Kidney (tissue), 14 donors: ENCODE data around the gene AQP9. TPM values are rescaled to one million over a fixed set of nuclear protein-coding genes. Genes with fewer than 3 reads are reported as not detected.

Source experiments
- DNase-seq, 5 donors: peaks; one replicate each; pipeline ENCODE4 v3.0.0-alpha.2; 2013 to 2020
- FAIRE-seq: peaks from 2 replicates; lab custom pipeline; 2012; peaks lifted over from hg19 to GRCh38; lab: Jason Lieb, UNC
- H3K27ac ChIP-seq, 2 donors: one replicate each; pipeline ENCODE4 v1.7.0; 2013; ENCODE audit warnings: low read depth in 2 of 2, low read length in 2 of 2, inconsistent platforms in 1 of 2
- H3K27me3 ChIP-seq: one replicate; pipeline ENCODE4 v1.7.1; 2013; ENCODE audit warnings: low read length, inconsistent platforms; ENCODE audit not compliant: control insufficient read depth, insufficient read depth
- H3K36me3 ChIP-seq, 3 donors: one replicate each; pipeline versions ENCODE4 v1.7.0 to v1.7.1; 2013; ENCODE audit warnings: low read length in 3 of 3, control low read depth in 1 of 3, inconsistent platforms in 1 of 3; ENCODE audit not compliant: insufficient read depth in 3 of 3, control insufficient read depth in 2 of 3
- H3K4me1 ChIP-seq, 3 donors: one replicate each; pipeline versions ENCODE4 v1.7.0 to v1.7.1; 2013; ENCODE audit warnings: low read length in 3 of 3, inconsistent platforms in 1 of 3, low read depth in 1 of 3; ENCODE audit not compliant: control insufficient read depth in 2 of 3, insufficient read depth in 2 of 3
- H3K4me3 ChIP-seq, 3 donors: one replicate each; pipeline versions ENCODE4 v1.7.0 to v1.8.1; 2013; ENCODE audit warnings: low read length in 3 of 3, control low read depth in 1 of 3, inconsistent platforms in 1 of 3
- H3K9ac ChIP-seq, 3 donors: one replicate each; pipeline versions ENCODE4 v1.7.0 to v1.7.1; 2013; ENCODE audit warnings: low read length in 3 of 3, control low read depth in 1 of 3, inconsistent platforms in 1 of 3
- H3K9me3 ChIP-seq, 3 donors: one replicate each; pipeline versions ENCODE4 v1.7.0 to v1.7.1; 2013; ENCODE audit warnings: low read length in 3 of 3, control low read depth in 1 of 3, inconsistent platforms in 1 of 3; ENCODE audit not compliant: control insufficient read depth in 2 of 3, insufficient read depth in 1 of 3
- intact Hi-C: fragments of 100-400 bp; cut with DNase I; formaldehyde crosslinking; loops from one replicate; pipeline ENCODE4 v1.11.1; 2022
- polyA plus RNA-seq: library from polyadenylated mRNA; stranded (reverse); fragments of 350-450 nt; fragmentation: Illumina TruSeq; extraction: RNeasy Lipid Tissue Mini Kit (QIAGEN cat#74804); gene quantifications from one replicate; pipeline ENCODE4 v1.2.3, GENCODE V29; 2014; ENCODE audit warnings: low read depth, low replicate concordance; ENCODE audit not compliant: insufficient read depth
- total RNA-seq: library from RNA; stranded (reverse); fragmentation: NEBNext Ultra II Directional; extraction: Animal tissue kit (Norgen Biotek cat#: 25700); gene quantifications from one replicate; pipeline ENCODE4 v1.2.1, GENCODE V29; 2021
- TF ChIP-seq, protein P1 (sequence below): IDR thresholded peaks from 3 replicates; pipeline ENCODE4 v1.5.1; 2012; ENCODE audit warnings: mild to moderate bottlenecking, moderate library complexity, borderline replicate concordance; ENCODE audit not compliant: insufficient read depth; ENCODE audit errors: extremely low read depth
- donor health status: control.
- donor health status: control.
- donor health status: control.
- donor health status: control.
- donor health status: control.
- donor health status: DM: yes; HTN: yes; CAD: no.
- donor health status: Normal renal cell carcinoma (clear cell type).

AQP9 gene
- total and polyA plus RNA-seq, 2 donors from 2014 or later = 0.30 to 1.4 TPM

GRCh38 chr15:58146749-58147148, 8.6 kb downstream of the AQP9 start:
- H3K4me1 ChIP-seq = peaks cover 0 to 5% (median 3%) of the 10 kb centered on the region in 3 donors
- no peak overlapping the region for H3K9ac ChIP-seq
- intact Hi-C loops = no loop called here
- FAIRE-seq (no peak), DNase-seq (peak in 4 of 5 donors; percentile 44 to 85 (median 66))
- H3K27me3 ChIP-seq = no peaks in the 10 kb centered on the region
- no peaks in the 10 kb centered on the region for H3K36me3 ChIP-seq
- TF ChIP-seq, protein P1, sequence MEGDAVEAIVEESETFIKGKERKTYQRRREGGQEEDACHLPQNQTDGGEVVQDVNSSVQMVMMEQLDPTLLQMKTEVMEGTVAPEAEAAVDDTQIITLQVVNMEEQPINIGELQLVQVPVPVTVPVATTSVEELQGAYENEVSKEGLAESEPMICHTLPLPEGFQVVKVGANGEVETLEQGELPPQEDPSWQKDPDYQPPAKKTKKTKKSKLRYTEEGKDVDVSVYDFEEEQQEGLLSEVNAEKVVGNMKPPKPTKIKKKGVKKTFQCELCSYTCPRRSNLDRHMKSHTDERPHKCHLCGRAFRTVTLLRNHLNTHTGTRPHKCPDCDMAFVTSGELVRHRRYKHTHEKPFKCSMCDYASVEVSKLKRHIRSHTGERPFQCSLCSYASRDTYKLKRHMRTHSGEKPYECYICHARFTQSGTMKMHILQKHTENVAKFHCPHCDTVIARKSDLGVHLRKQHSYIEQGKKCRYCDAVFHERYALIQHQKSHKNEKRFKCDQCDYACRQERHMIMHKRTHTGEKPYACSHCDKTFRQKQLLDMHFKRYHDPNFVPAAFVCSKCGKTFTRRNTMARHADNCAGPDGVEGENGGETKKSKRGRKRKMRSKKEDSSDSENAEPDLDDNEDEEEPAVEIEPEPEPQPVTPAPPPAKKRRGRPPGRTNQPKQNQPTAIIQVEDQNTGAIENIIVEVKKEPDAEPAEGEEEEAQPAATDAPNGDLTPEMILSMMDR = no peak
- H3K27ac ChIP-seq = peak overlapping the region; percentile 19 to 76
- no peaks in the 10 kb centered on the region for H3K9me3 ChIP-seq
- H3K4me3 ChIP-seq = no peak overlapping the region

DNA sequence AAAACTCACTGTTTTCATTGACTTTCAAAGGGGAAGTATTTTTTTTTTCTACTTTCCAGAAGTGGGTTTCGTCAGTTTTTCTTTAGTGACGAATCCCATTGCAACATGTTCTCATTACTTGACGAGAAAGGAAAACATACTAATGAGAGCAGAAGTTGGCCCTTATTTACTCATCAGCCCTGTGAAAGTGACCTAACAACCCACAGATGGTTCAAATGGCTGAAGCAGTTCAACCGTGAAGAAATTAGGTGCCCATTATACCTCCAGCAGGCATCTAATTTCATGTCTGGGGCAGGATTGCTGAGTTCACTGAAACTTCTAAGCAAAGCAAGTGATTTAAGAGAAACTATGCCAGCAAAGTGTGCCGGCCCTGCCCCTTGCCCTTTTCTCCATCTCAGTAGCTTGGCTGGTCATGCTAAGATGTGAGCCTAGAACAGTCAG, 9.0 kb downstream of the AQP9 start:
- Histone ChIP-seq H3K9me3 (no peaks in the 10 kb centered on the region), H3K36me3 (no peaks in the 10 kb centered on the region), H3K9ac (no peak overlapping the region), H3K4me1 (peaks cover 0 to 5% (median 3%) of the 10 kb centered on the region in 3 donors), H3K4me3 (no peak overlapping the region), H3K27me3 (no peaks in the 10 kb centered on the region), H3K27ac (peak overlapping the region; percentile 19 to 76)
- intact Hi-C loops = no loop called here
- DNase-seq = peak in 4 of 5 donors; percentile 57 to 89 (median 84)
- peak; percentile 17 for FAIRE-seq
- TF ChIP-seq, protein P1 = no peak

DNA sequence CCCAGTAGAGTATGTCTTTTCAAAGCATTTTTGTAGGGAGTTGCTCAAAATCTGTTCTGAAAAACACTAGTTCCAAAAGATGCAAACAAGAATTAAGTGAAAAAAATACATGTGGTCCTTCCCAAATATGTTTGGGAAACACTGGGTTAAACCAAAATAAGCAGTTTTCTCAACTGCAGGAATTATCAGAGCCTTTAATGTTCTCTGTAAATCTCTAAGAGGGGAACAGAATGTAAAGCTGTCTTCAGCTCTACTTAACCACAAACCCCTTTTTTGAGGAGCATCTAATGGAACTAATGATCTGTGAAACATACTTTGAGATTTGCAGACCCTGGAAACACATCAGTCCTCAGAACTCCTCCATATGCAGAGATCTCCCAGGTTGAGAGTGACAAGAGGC, 9.9 kb downstream of the AQP9 start:
- no peak overlapping the region for H3K9ac ChIP-seq
- H3K9me3 ChIP-seq = no peaks in the 10 kb centered on the region
- FAIRE-seq = no peak
- TF ChIP-seq, protein P1 = no peak
- DNase-seq = no peak
- intact Hi-C loops = no loop called here
- no peaks in the 10 kb centered on the region for H3K36me3 ChIP-seq
- H3K27me3 ChIP-seq = no peaks in the 10 kb centered on the region
- no peak overlapping the region for H3K27ac ChIP-seq
- H3K4me1 ChIP-seq = peaks cover 0 to 5% (median 3%) of the 10 kb centered on the region in 3 donors
- no peak overlapping the region for H3K4me3 ChIP-seq
